SK-N-SH (cell line): ENCODE data around the gene AKR7A2.

Experiments used
- CTCF ChIP-seq: fragments of 200-600 bp; sonication (generic); IDR thresholded peaks from 2 replicates; pipeline ENCODE4 v1.6.1; 2017; ENCODE audit warnings: antibody characterized with exemption, mild to moderate bottlenecking, moderate library complexity
- EZH2phosphoT487 ChIP-seq: fragments of 200-600 bp; sonication (generic); IDR thresholded peaks from 2 replicates; pipeline ENCODE4 v1.6.1; 2017; ENCODE audit warnings: low read depth, mixed run types, mild to moderate bottlenecking, antibody characterized with exemption, moderate library complexity, borderline replicate concordance
- GABPA ChIP-seq: IDR thresholded peaks from 2 replicates; pipeline ENCODE4 v1.4.0; 2012; ENCODE audit warnings: low read depth, mild to moderate bottlenecking
- JUND ChIP-seq: IDR thresholded peaks from 2 replicates; pipeline ENCODE4 v1.4.0; 2012
- MAX ChIP-seq: IDR thresholded peaks from 2 replicates; pipeline ENCODE4 v1.4.0; 2012; ENCODE audit warnings: low read depth
- MXI1 ChIP-seq: IDR thresholded peaks from 2 replicates; pipeline ENCODE4 v1.6.1; 2012; ENCODE audit warnings: mild to moderate bottlenecking, low read depth, low read length, improper control_type of control experiment
- NFIC ChIP-seq: IDR thresholded peaks from 2 replicates; pipeline ENCODE4 v1.4.0; 2012; ENCODE audit warnings: borderline replicate concordance
- NRF1 ChIP-seq: IDR thresholded peaks from 2 replicates; pipeline ENCODE4 v1.6.1; 2012; ENCODE audit warnings: low read depth, mild to moderate bottlenecking, low read length
- POLR2AphosphoS5 ChIP-seq: IDR thresholded peaks from 2 replicates; pipeline ENCODE4 v1.6.1; 2012; ENCODE audit warnings: low read depth, low read length
- RXRA ChIP-seq: IDR thresholded peaks from 2 replicates; pipeline ENCODE4 v1.4.0; 2012; ENCODE audit warnings: low read depth, mild to moderate bottlenecking, borderline replicate concordance
- SMC3 ChIP-seq: IDR thresholded peaks from 2 replicates; pipeline ENCODE4 v1.6.1; 2012; ENCODE audit warnings: low read depth, low read length, improper control_type of control experiment
- USF2 ChIP-seq: fragments of 150-350 bp; IDR thresholded peaks from 2 replicates; pipeline ENCODE4 v1.6.1; 2017; ENCODE audit warnings: antibody characterized with exemption, low read length, low read depth, borderline replicate concordance
- ZBTB33 ChIP-seq: IDR thresholded peaks from 2 replicates; pipeline ENCODE4 v1.4.0; 2012; ENCODE audit warnings: low read depth, borderline replicate concordance

GRCh38 chr1:19360432-19360831 lies 48.5 kb upstream of the AKR7A2 start:
- TF ChIP-seq CTCF (no peak), POLR2AphosphoS5 (no peak), USF2 (no peak), NRF1 (no peak), RXRA (no peak), ZBTB33 (no peak), EZH2phosphoT487 (no peak), GABPA (no peak), JUND (no peak), MXI1 (no peak), NFIC (no peak), SMC3 (no peak), MAX (no peak)
